WI38 (cell line): ENCODE measurements around the gene TRPC1.

Experiments
- H3K4me3 ChIP-seq: 2 replicates; pipeline ENCODE4 v1.5.1; 2011; ENCODE audit warnings: low read depth, mild to moderate bottlenecking, control low read depth, low read length
- CTCF ChIP-seq: IDR thresholded peaks from 2 replicates; pipeline ENCODE4 v1.5.1; 2012; ENCODE audit warnings: low read depth, mild to moderate bottlenecking, control low read depth, low read length

Gene TRPC1

GRCh38 chr3:142754494-142754893 is 30.7 kb downstream of the TRPC1 start:
- TF ChIP-seq CTCF, result no peak
- no peak overlapping the region for H3K4me3 ChIP-seq

- H3K4me3 ChIP-seq, result no peak overlapping the region
- TF ChIP-seq CTCF, result no peak
Observed at GRCh38 chr3:142768338-142768737, 44.5 kb downstream of the TRPC1 start.

GRCh38 chr3:142777927-142778326 is 54.1 kb downstream of the TRPC1 start:
- no peak for TF ChIP-seq CTCF

GRCh38 chr3:142778541-142778940 is 54.7 kb downstream of the TRPC1 start:
- TF ChIP-seq CTCF, result no peak
- no peak overlapping the region for H3K4me3 ChIP-seq

More at GRCh38 chr3:142777927-142778326, 54.1 kb downstream of the TRPC1 start:
- H3K4me3 ChIP-seq, result no peak overlapping the region

- H3K4me3 ChIP-seq, result no peak overlapping the region
- no peak for TF ChIP-seq CTCF
Observed at GRCh38 chr3:142779591-142779990, 55.8 kb downstream of the TRPC1 start.

- no peak overlapping the region for H3K4me3 ChIP-seq
- no peak for TF ChIP-seq CTCF
Observed at GRCh38 chr3:142782616-142783015, 58.8 kb downstream of the TRPC1 start.

- no peak overlapping the region for H3K4me3 ChIP-seq
- no peak for TF ChIP-seq CTCF
Observed at GRCh38 chr3:142784228-142784627, 60.4 kb downstream of the TRPC1 start.
